K562 (cell line): ENCODE measurements around the gene APBA2.

ENCODE experiments used
- FOXA1 ChIP-seq: fragments of 450-650 bp; IDR thresholded peaks from 2 replicates; pipeline ENCODE4 v1.6.1; 2016; ENCODE audit warnings: mild to moderate bottlenecking, borderline replicate concordance
- NONO ChIP-seq, 2 experiments: fragments of 200-400 bp in 1 of 2; fragments of 450-650 bp in 1 of 2; formaldehyde crosslinking in 1 of 2; IDR thresholded peaks; 2 replicates each; pipeline ENCODE4 v1.6.1; 2017; ENCODE audit warnings: low read depth in 2 of 2, mild to moderate bottlenecking in 2 of 2, moderate library complexity in 2 of 2, low read length in 1 of 2
- TF ChIP-seq, protein P1 (sequence below): sonication (generic); formaldehyde crosslinking; IDR thresholded peaks from 2 replicates; pipeline ENCODE4 v1.8.0; 2022; ENCODE audit warnings: mild to moderate bottlenecking, missing genetic modification reagents

DNA sequence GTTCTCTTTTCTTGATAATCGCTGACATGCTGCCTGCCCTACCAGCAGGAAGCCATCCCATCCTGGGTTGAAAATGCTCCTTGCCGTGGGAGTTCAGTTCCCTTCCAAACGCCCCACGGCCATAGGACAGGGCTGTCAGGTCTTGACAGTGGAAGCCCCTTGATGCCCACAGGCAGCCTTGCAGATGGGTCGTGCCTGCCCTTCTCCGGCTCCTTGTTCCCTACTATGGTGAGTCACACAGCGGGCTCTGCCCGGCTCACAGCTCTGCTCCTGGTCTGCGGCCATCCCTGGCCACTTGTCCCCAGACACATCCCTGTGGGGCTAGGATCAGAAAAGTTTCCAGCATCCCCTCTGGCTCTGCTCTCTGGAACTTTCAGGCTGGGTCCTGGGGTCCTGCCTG, 6.2 kb upstream of the APBA2 start:
- TF ChIP-seq, protein P1, sequence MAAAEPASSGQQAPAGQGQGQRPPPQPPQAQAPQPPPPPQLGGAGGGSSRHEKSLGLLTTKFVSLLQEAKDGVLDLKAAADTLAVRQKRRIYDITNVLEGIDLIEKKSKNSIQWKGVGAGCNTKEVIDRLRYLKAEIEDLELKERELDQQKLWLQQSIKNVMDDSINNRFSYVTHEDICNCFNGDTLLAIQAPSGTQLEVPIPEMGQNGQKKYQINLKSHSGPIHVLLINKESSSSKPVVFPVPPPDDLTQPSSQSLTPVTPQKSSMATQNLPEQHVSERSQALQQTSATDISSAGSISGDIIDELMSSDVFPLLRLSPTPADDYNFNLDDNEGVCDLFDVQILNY (CRISPR knock-in tag), result no peak
- TF ChIP-seq FOXA1 (no peak), NONO (IDR thresholded peaks at IDR 0.05; ENCODE audit: low read depth in 2 of 2, low read length in 1 of 2) (no peak)
